Measurements from ENCODE around the gene PTPN14. TPM values are rescaled to one million over a fixed set of nuclear protein-coding genes. Genes with fewer than 3 reads are reported as not detected.

PTPN14 gene
- total RNA-seq, 1 experiment from 2014 or later, result 37.5 TPM

- no peak overlapping the region for H2AFZ ChIP-seq (ENCODE audit: low read depth, low read length, poor library complexity, severe bottlenecking)
- ChIA-PET CTCF (no interaction called here), RAD21 (ENCODE audit: low non-redundant PET in 1 of 2, low total read pairs in 2 of 2, uncharacterized antibody in 2 of 2, unreplicated experiment in 2 of 2) (no interaction called here), POLR2A (no interaction called here)
- H3K4me1 ChIP-seq (ENCODE audit: control insufficient read depth in 1 of 2, insufficient read depth in 2 of 2, low read length in 2 of 2), result peaks cover 9 to 10% of the 10 kb centered on the region in 2 experiments; a peak in 3 of 4 replicates
- no peaks in the 10 kb centered on the region for H3K9me3 ChIP-seq (ENCODE audit: control insufficient read depth in 1 of 2, insufficient read depth in 1 of 2, low read depth in 1 of 2, low read length in 2 of 2)
- no peak overlapping the region for H3K9ac ChIP-seq (ENCODE audit: low read length)
- no peaks in the 10 kb centered on the region for H3K9me2 ChIP-seq (ENCODE audit: insufficient read depth)
- DNase-seq (ENCODE audit: low read depth, low spot score), result no peak
- no peak overlapping the region for H3K4me3 ChIP-seq (replicated peaks in 1 of 2; ENCODE audit: low read depth in 1 of 2, low read length in 2 of 2)
- no peaks in the 10 kb centered on the region for H3K27me3 ChIP-seq (ENCODE audit: insufficient read depth, low read length)
- intact Hi-C loops (cut with micrococcal nuclease), result no loop called here
- ATAC-seq, result peak; percentile 54; the same call in 1 of the 2 replicates
- H3K36me3 ChIP-seq (ENCODE audit: control insufficient read depth in 1 of 2, insufficient read depth in 2 of 2, low read length in 2 of 2), result peaks cover 0 to 12% of the 10 kb centered on the region in 2 experiments; a peak in 1 of 4 replicates
- TF ChIP-seq SRF (IDR thresholded peaks at IDR 0.05; ENCODE audit: low read depth) (no peak), TCF7L2 (IDR thresholded peaks at IDR 0.05; ENCODE audit: borderline replicate concordance, extremely low read depth, insufficient read depth, insufficient read length) (peak; percentile 41)
- H3K79me2 ChIP-seq (ENCODE audit: insufficient read depth, low read length), result peaks cover 6% of the 10 kb centered on the region; the same call in 1 of the 2 replicates
- BruUV-seq (replicated peaks), result no TSS peak
- H3K4me2 ChIP-seq (ENCODE audit: low read length), result no peak overlapping the region
- H3K27ac ChIP-seq (ENCODE audit: low read depth, low read length), result no peak overlapping the region
- peaks cover 4% of the 10 kb centered on the region; the same call in 1 of the 2 replicates for H4K20me1 ChIP-seq (ENCODE audit: insufficient read depth)
These were observed 136.7 kb downstream of the PTPN14 start for GRCh38 chr1:214414691-214415090.

GRCh38 chr1:214413315-214413714, 138.1 kb downstream of the PTPN14 start:
- TF ChIP-seq EZH2 (IDR thresholded peaks at IDR 0.05) (no peak), SIN3A (IDR thresholded peaks at IDR 0.05; ENCODE audit: low read depth) (no peak), CEBPB (IDR thresholded peaks at IDR 0.05; ENCODE audit: low read depth) (no peak), EZH2phosphoT487 (IDR thresholded peaks at IDR 0.05; ENCODE audit: borderline replicate concordance) (no peak), ELF1 (IDR thresholded peaks at IDR 0.05; ENCODE audit: borderline replicate concordance, low read depth) (no peak)
- TF ChIP-seq, protein P1, sequence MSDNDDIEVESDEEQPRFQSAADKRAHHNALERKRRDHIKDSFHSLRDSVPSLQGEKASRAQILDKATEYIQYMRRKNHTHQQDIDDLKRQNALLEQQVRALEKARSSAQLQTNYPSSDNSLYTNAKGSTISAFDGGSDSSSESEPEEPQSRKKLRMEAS (IDR thresholded peaks at IDR 0.05), result no peak
- H3K27ac ChIP-seq (ENCODE audit: low read depth, low read length), result no peak overlapping the region
- H3K79me2 ChIP-seq (ENCODE audit: insufficient read depth, low read length), result peaks cover 6% of the 10 kb centered on the region; the same call in 1 of the 2 replicates
- ChIA-PET RAD21 (ENCODE audit: low non-redundant PET in 1 of 2, low total read pairs in 2 of 2, uncharacterized antibody in 2 of 2, unreplicated experiment in 2 of 2) (no interaction called here), POLR2A (no interaction called here), CTCF (no interaction called here)
- intact Hi-C loops (cut with micrococcal nuclease), result no loop called here
- no TSS peak for BruUV-seq (replicated peaks)
- H3K9me3 ChIP-seq (ENCODE audit: control insufficient read depth in 1 of 2, insufficient read depth in 1 of 2, low read depth in 1 of 2, low read length in 2 of 2), result no peaks in the 10 kb centered on the region
- no peak overlapping the region for H2AFZ ChIP-seq (ENCODE audit: low read depth, low read length, poor library complexity, severe bottlenecking)
- no peak overlapping the region for H3K4me3 ChIP-seq (replicated peaks in 1 of 2; ENCODE audit: low read depth in 1 of 2, low read length in 2 of 2)
- H3K9ac ChIP-seq (ENCODE audit: low read length), result no peak overlapping the region
- ATAC-seq (no peak), DNase-seq (ENCODE audit: low read depth, low spot score) (no peak)
- peaks cover 9 to 10% of the 10 kb centered on the region in 2 experiments; a peak in 3 of 4 replicates for H3K4me1 ChIP-seq (ENCODE audit: control insufficient read depth in 1 of 2, insufficient read depth in 2 of 2, low read length in 2 of 2)
- no peak overlapping the region for H3K4me2 ChIP-seq (ENCODE audit: low read length)
- peaks cover 0 to 12% of the 10 kb centered on the region in 2 experiments; a peak in 1 of 4 replicates for H3K36me3 ChIP-seq (ENCODE audit: control insufficient read depth in 1 of 2, insufficient read depth in 2 of 2, low read length in 2 of 2)
- H3K9me2 ChIP-seq (ENCODE audit: insufficient read depth), result no peaks in the 10 kb centered on the region
- H4K20me1 ChIP-seq (ENCODE audit: insufficient read depth), result peaks cover 4% of the 10 kb centered on the region; the same call in 1 of the 2 replicates
- no peaks in the 10 kb centered on the region for H3K27me3 ChIP-seq (ENCODE audit: insufficient read depth, low read length)
